HG03521 (cell line): Measurements from ENCODE around the gene USP20.
"Not testable (repeated sequence)": the region's sequence is repeated elsewhere in the genome, so short reads cannot be mapped to it uniquely, and the experiment has no call there.

ENCODE experiments used
- ATAC-seq: cut with Tn5 transposase; IDR thresholded peaks from one replicate; pipeline ENCODE4 v1.9.1; 2021; ENCODE audit warnings: mild to moderate bottlenecking, moderate library complexity; ENCODE audit not compliant: unreplicated experiment

Gene USP20

DNA sequence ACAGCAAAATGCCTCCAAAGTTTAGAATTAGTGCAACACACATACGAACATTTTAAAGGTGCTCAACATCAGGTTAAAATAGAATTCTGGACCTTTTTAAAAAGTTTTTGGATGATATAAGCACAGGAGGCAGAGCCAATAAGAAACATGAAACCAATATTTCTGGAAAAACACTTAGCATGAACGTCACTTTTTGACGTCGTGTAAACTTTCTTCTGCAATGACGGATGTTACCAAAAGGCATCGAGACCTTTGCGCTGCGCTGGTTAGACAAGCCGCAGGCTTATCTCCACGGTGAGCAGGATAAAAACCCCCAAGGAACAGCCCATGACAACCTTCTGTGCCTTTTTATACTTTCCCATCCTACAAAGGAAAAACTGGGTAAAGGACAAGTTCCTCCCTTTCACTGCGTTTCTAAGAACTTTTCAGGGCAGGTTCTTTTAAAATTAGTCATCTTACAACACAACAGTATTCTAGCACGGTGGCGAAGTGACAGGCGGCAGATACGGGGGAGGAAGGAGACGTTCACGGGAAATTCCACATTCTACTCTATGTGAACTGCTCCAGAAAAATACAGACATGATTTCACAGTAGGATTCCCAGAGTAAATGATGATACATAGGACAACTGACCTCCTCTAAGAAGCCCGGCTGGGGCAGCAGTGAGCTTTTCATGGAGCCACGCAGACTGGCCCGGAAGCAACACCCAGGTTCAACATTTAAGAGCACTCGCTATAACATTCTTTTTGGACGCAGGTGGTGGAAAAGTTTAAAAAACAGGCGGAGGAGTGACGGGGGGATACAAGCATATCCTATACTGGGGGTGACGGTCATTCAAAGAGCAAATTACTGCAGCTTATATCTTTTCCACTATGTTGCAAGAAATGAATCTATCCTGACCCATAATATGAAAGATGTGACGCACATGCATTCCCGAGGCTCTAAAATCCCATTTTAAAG, 52.4 kb downstream of the USP20 start:
- ATAC-seq: no peak

DNA sequence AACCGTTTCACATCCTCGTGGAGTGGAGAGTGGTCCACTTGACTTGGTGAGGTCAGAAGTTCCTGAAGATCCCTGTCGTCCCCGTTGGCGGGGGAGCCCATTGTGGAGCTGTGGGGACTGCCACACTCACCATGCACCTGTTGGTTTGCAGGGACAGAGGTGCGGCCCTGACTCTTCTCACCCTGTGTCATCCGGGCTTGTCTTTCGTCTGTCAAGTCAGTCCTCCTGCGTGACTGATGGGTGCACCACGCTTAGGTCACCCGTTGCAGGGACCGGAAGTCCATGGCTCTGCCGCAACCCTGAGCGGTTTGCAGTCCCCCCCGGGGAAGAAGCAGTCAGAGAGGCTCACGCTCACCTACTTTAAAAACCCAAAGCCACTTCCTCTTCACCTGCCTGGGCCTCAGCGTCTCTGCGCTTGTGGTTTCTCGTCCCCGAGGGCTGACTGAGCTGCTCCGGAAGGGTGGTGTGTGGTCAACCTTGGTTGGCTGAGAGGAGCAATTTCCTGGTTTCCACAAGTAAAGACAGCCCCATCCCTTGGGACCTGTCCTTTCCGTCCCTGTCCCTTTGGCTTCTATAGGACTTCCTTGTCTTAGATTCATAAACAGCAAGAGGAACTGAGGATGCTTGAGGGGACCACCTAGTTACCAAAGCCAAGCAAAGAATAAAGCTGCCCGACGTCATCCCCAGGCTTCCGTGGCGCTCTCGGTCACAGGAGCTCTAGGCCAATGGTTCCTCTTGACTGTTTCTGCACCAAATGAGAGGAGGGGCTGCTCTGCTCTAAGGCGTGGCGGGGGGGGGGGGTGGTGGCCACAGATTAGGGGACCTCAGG, 53.2 kb downstream of the USP20 start:
- peak; percentile 49 for ATAC-seq

DNA sequence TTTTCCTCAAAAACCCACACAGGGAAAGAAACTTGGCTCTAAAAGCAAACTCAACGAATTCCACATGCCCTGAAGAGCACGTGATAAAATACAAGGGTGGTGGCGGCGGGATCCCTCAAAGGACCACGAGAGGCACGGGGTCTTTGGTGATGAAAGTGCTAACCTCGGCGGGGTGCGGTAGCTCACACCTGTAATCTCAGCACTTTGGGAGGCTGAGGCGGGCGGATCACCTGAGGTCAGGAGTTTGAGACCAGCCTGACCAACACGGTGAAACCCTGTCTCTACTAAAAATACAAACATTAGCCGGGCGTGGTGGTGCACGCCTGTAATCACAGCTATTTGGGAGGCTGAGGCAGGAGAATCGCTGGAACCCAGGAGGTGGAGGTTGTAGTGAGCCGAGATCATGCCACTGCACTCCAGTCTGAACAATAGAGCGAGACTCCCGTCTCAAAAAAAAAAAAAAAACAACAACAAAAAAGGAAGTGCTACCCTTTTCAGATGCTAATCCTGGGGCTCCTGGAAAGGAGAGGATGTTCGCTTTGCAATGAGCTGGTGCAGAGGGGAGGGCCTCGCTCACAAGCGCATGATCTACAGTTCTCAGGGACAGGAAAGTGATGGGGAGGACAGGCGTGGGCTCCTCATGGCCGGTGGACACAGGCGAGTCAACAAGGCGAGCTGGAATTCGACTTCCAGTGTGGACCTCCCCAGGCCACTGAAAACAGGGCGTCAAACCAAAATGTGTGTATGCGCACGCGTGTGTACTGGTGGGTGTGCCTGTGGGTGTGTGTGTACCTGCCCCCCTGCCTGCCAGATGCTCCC, 54.1 kb downstream of the USP20 start:
- no peak for ATAC-seq

DNA sequence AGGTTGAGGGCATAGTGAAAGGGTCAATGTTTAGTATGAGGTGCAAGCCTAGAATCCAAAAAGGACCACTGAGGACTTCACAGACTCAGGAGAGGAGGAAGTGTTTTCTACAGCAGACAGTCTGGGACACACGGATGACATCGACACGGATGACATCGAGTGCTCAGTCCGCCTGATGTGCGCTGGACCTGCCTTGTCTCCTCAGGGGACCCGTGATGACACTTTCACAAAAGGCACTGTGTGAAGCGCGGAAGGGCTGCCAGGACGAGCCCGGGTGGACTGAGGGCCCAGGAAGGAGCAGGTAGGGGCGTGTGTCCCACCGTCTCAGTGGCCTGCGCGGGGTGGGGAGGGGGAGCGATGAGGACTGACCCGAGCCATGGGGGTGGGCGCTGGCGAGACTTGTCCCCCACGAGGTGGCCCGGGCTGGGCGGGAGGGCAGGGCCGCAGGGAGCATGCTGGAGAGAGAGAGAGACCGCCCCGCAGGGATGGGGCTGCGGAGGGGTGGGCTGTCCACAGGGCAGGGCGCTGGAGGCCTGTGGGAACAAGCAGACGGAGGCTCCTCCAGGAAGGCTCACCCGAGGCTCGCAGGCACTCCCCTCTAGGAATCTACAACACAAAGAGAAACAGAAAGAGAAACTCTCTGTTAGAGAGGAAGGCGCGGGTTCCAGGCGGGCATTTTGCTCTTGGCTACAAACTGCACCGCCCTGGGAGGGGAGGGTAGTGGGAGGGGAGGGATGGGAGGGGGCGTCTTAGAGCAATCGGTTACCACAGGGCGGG, 54.9 kb downstream of the USP20 start:
- ATAC-seq: no peak

DNA sequence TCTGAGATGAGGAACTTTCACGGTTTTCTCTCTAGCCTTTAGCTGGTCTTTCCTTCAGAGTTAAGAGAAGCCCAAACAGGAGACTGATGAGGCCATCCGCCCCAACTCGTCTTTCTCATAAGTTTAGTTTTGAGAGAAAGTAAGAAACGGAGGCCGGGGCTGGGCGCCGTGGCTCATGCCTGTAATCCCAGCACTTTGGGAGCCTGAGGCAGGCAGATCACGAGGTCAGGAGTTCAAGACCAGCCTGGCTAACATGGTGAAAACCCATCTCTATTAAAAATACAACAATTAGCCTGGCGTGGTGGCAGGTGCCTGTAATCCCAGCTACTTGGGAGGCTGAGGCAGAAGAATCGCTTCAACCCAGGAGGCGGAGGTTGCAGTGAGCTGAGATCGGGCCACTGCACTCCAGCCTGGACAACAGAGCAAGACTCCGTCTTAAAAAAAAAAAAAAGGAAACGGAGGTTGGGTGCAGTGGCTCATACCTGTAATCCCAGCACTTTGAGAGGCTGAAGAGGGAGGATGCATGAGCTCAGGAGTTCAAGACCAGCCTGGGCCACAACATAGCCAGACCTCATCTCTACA, 55.6 kb downstream of the USP20 start:
- ATAC-seq: not testable (repeated sequence)

DNA sequence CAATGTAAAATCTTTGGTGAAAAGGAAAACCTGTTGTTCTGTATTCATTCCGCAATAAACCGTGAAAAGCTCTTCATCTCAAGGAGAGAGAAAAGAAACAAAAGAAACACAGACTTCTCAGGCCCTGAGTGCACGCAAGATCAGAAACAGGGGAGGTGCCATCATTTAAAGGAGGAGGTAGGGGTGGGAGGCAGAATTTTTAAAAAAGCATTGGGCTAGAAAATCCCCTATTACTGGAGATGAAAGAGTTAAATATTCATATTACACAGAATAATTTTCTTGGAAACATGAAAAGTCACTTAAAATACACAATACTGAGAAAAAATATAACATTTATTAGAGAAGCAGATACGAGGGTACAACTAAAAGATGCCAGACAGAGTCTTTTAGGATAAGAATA, 56.3 kb downstream of the USP20 start:
- no peak for ATAC-seq

DNA sequence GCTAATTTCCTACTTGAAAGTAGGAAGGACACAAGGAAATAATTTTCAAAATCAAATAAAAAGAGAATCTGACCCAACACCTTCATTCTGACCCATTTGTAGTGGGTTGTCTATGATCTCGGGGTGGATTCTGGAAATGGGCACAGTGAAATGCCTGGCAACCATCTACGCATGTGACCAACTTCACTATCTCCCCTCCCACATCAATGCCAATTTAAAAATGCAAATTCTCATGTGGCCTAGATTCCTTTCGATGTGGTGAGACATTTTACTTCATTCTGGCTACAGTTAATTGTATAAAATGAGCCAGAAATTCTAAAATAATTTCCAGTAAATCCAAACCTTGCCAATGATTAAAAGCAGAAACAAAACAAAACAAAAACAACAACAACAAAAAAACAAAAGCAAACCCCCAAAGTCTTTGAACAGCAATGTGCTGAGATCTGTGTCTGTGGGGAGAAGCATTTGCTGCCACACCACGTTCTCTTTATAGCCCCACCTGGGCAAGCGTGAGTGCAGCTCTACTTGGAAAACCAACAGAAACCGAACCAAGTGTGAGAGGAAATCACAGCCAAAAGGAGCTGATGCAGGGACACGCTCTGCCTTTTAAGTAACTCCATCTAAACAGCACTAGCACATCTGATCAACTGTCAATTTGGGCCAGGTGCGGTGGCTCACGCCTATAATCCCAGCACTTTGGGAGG, 59.0 kb downstream of the USP20 start:
- no peak for ATAC-seq

DNA sequence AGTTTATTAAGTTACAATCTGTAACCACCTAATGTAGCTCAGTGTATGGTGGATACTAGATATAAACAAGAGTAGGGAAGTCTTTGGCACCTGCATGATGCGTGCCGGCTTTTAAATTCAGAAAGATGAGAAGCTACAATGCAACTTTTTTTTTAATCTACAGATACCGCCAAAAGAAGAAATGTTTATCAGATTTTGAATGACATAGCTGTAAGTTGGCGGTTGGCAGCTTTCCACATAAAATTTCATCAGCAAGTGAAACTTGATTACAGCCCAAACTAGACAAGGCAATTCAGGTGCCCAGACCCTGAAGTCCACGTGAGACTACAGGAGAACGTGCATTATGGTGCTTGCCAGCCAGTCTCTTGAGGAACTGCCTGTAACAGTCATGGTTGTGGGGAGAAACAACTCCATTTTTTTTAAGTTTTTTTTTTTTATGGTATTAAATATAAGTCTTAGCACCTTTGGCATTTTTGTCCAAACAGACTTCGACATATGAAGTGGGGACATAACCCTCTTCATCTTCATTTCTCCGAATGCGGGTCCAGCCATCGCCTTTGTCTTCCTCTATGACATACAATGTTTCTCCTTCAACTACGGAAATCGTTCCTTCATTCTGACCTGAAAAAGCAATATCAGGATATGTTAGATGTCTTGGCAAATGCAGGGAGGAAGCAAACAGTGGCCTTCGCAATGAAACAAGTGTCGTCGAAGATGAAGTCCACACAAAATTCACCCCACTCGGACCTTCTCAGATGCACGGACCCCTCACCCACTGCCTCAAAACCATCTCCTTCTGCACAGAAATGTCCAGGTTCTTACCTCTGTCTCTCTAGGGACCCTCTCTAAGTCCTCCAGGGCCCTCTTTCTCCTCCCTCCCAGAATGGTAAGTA, 60.4 kb downstream of the USP20 start:
- no peak for ATAC-seq

DNA sequence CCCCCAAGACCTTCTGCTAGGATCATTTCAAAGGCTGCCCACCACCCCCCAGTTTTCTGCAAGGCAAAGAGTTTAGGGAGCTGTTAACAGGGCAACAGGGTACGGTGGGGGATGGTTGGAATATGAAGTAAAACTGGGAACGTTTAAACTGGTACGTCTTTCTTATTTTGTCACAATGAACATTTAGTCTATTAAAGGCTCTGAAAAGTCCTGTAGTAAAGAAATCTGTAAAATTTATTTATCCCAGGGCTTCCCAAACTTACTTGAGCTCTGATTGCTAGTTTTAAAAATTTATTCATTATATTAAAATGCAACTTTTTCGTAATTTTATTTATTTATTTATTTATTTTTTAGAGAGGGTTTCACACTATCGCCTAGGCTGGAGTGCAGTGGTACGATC, 62.0 kb downstream of the USP20 start:
- ATAC-seq: no peak

DNA sequence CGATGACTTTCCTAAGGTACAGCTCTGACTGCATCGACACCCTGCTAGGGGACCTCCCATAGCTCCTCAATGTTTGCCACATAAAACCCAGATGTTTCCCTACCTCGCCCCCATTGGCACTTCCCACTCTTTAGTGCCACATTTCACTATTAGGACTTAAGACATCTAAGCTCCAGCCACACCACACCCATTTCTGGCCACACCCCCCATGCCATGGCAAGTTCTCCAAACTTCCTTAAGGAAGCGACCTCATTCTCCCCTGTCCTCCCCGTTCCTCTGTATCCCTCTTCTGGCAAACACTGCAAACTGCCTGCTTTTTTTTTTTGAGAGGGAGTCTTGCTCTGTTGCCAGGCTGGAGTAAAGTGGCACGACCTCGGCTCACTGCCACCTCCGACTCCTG, 62.9 kb downstream of the USP20 start:
- no peak for ATAC-seq

DNA sequence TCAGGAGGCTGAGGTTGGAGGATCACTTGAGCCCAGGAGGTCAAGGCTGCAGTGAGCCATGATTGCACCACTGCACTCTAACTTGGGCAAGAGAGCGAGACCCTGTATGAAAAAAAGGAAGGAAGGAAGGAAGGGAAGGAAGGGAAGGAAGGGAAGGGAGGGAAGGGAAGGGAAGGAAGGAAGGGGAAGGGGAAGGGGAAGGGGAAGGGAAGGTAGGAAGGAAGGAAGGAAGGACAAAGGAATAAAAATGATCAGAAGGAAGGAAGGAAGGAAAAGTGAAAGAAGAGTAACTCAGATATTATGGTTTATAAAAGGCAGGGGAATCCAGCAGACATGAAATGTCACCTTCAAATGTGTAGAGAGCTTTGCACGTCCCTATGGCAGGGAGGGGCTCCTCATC, 64.4 kb downstream of the USP20 start:
- ATAC-seq: no peak

DNA sequence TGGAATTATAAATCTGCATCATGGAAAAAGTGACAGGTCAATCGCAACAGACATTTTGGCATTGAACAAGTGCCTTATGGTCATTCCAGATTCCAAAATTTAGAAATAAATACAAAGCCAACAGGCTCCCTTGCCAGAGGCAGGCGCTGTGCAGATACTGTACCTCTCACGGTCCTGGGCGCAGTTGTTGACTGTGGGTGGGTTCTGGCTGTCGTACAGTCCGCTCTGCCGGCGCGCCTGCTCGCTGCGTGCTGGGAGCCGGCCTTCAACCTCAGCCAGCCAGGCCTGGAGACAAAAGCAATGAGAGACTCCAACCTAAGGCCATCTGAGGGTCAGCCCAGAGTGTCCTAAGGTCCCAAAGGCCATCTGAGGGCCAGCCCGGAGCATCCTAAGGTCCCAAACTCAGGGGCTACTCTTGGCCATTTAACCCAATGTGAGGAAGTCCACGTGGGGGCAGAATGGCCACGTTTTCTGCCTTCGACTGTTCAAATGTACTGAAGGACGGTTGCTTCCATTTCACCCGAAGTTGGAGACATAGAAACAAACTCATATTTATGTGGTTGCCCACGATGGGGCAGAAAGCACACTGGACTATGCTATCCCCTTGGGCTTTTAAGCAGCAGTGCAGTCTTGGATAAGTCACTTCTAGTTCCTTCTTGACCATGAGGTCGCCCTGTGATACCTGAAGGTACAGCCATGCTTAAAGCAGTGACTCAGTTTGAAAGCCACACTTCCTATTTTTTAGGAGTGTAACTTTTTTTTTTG, 65.2 kb downstream of the USP20 start:
- ATAC-seq: peak; percentile 82

DNA sequence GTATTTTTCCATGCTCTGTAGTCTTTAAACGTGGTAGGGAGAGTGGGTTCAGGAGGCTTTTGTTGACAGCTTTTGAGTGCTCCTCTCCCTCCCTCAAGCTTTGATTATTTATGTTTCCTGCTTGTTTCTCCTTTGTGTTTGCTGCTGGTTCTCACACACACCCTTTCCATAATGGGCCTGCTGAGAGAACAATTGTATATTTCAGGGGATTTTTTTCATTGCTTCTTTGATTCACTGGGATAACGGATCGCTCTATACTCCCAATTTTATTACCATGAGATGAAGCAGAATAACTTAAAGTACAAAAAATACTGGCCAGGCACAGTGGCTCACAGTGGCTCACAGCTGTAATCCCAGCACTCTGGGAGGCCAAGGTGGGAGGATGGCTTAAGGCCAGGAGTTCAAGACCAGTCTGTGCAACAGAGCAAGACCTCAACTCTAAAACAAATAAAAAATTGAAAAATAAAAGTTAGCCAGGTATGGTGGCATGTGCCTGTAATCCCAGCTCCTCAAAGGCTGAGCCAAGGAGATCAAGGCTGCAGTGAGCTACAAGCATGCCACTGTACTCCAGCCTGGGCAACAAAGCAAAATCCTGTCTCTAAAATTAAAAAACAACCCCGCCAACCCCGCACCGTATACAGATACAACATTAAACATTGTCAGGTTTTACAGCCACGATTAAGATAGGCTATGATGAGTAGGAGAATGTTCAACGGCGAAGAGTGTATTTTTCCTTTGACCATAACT, 66.9 kb downstream of the USP20 start:
- no peak for ATAC-seq

DNA sequence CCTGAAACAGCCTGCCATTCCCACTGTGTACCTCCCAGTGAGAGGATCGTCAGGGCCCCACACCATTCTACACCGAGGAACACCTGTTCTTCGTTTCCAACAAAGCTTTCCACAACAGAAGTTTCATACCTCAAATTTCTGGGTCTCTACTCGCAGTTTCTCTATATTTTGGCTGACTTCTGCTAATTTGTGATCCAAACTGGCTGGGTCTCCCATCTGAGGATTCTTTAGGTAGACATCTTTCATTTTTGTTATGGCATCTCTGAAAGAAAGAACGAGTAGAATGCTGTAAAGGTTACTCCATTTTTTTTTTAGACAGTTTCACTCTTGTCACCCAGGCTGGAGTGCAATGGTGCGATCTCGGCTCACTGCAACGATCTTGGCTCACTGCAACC, 67.5 kb downstream of the USP20 start:
- no peak for ATAC-seq

DNA sequence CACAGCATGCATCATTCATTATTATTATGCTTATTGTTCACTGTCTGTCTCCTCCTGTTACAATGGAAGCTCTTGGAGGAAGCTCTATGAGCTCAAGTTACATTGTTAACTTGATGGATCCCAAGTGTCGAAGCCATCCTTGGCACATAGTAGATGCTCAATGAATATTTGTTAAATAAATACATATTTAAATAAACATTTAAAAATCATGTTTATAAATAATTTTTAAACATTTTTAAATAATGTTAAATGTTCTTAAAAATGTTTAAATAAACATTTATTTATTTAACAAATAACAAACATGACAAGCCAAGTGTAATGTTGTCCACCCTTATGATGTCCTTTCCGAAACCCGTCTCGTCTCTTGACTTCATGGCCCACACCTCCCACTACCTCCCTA, 69.5 kb downstream of the USP20 start:
- ATAC-seq: no peak

DNA sequence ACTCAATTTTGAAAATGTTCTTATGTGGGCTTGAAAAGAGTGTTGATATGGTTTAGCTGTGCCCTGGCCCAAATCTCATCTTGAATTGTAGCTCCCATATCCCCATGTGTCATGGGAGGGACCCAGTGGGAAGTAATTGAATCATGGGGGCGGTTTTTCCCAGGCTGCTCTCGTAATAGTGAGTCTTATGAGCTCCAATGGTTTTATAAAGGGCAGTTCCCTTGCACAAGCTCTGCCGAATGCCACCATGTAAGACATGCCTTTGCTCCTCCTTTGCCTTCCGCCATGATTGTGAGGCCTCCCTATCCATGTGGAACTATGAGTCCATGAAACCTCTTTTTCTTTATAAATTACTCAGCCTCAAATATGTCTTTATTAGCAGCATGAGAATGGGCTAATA, 71.0 kb downstream of the USP20 start:
- no peak for ATAC-seq

DNA sequence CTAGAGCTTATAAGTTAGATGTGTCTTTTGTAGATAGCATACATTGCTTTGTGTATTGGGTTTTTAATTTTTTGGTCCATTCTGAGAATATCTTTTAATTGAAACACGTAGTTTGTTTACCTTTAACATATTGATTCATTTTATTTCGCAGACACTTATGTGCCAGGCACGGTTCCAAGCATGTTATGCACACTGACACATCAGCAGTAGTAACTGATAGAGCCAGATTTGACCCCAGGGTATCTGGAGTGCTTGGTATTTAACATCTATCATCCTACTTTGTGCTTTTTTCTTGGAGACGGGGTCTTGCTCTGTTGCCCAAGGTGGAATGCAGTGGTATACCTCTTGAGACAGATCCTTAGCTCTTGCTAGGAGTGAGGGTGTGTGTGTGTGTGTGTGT, 71.9 kb downstream of the USP20 start:
- ATAC-seq: no peak
